Pulmonary artery endothelial cell (primary cell): Measurements from ENCODE around the gene ZNF423. TPM values are rescaled to one million over a fixed set of nuclear protein-coding genes. Genes with fewer than 3 reads are reported as not detected.
"Not testable (repeated sequence)": the region's sequence is repeated elsewhere in the genome, so short reads cannot be mapped to it uniquely, and the experiment has no call there.

ENCODE experiments used
- DNase-seq: peaks from one replicate; pipeline ENCODE4 v3.0.0-alpha.2; 2011; ENCODE audit warnings: low read depth, low spot score
- total RNA-seq: library from RNA; depleted of rRNA; stranded (reverse); fragments of >200 nt; gene quantifications from 2 replicates; pipeline ENCODE4 v1.2.3, GENCODE V29; 2014

The ZNF423 gene
- total RNA-seq, 1 donor from 2014 or later: 0.73 TPM

DNA sequence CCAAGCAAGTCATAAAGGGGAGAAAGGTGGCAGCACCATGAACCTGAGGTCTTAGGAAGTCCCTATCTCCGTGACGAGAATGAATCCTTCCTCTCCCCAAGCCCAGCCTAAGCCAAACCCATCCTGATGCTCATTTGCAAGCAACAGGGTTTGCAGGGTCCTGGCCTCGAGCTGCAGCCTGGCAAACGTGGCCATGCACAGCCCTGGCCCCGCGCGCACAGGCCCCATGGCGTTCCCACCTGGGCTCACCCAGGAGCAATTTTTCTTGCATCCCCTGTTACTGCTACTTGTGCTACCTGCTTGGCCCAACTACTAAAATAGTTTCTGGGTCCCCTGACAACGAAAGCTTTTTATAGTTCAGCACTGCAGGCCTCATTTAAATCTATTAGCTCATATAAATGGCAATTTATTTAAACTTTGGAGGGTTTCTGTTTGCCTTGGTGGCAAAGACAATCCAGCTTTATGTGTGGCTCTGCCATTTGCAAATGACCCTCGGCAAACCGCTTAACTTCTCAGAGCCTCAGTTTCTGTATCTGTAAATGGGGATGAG lies 340.8 kb downstream of the ZNF423 start:
- no peak for DNase-seq

GRCh38 chr16:49514073-49514980 lies 341.6 kb downstream of the ZNF423 start:
- DNase-seq: no peak

GRCh38 chr16:49513040-49513439 lies 342.9 kb downstream of the ZNF423 start:
- no peak for DNase-seq

DNA sequence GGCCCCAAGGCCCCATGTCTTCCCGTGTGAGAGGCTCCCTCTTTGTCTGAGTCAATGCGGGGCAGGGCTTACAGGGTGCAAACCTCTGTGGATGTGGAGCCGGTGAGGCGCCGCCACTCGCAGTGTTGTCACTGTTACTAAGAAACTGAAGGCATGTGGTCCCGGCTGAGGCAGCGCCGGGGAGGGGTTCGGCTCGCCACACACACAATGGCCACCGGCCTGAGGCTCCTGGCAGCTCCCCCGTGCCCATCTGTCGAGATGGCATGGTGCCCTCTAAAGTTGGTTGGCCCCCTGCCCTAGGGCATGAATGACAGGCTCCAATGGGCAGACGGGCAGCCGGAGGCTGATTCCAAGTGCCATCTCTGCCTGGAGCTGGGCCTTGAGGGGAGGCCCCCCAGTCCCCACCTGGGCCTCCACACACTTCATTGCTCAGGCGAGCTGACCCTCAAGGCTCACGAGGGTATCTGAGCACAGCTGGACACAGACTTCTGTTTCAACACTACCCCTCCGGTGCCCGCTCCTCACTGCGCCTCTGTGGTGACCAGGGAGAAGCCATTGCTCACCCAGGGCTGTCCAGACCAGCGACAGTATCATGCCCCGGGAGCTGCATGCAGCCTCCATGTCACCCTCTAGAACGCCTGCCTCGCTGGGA lies 345.1 kb downstream of the ZNF423 start:
- DNase-seq: no peak

GRCh38 chr16:49510141-49510540 lies 345.8 kb downstream of the ZNF423 start:
- DNase-seq: no peak

DNA sequence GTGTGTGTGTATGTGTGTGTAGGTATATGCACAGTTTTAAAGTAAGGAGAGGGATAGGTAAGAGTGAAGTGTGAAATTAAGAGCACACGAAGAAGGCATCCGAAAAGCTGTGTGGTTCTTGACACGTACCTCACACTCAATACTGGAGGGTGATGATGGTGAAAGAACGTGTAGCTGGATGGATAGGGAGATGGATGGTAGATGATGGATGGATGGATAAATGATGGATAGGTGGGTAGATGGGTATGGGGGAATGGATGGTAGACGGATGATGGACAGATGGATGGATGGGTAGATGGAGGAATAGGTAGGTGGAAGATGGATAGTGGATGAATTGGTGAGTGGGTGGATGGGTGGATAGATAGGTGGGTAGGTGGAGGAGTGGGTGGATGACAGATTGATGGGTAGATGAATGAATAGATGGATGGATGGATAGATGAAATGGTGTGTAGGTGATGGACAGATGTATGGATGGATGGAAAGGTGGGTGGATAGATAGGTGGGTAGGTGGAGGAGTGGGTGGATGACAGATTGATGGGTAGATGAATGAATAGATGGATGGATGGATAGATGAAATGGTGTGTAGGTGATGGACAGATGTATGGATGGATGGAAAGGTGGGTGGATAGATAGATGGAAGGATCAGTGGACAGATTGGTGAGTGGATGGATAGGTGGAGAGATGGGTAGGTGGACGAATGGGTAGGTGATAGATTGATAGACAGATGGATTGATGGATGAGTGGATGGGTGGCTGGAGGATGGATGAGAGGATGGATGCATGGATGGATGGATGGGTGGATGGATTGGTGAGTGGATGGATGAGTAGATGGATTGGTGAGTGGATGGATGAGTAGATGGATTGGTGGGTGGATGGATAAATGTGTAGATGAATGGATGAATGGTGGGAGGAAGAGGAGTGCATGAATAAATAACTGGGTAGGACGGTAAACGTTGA lies 349.6 kb downstream of the ZNF423 start:
- not testable (repeated sequence) for DNase-seq

DNA sequence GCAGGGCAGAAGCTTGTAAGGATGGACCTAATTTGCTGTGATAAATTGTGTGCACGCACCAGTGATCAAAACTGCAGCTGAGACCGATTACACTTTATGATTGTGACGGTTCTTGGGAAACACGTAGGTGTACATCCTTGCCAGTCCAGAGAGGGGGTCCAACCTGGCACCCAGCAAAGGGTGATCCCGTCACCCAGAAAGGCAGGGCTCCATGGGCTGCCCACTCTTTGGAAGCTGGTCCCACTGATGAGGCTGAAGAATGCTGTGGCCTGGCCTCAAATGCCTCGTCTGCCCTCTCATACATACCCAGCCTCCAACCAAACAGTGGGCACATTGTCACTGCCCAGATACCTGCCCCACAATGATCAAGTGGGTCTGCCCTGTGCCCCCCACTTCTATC lies 350.4 kb downstream of the ZNF423 start:
- DNase-seq: no peak

GRCh38 chr16:49504626-49505025 lies 351.3 kb downstream of the ZNF423 start:
- DNase-seq: no peak

DNA sequence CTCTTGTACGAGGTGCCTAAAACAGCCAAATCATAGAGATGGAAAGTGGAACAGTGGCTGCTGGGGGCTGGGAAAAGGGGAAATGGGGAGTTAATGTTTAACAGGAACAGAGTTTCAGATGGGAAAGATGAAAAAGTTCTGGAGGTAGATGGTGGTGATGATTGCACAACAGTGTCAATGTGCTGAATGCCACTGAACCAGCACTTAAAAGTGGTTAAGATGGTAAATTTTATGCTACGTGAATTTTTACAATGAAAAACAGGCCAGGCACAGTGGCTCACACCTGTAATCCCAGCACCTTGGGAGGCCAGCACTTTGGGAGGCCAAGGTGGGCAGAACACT lies 351.9 kb downstream of the ZNF423 start:
- DNase-seq: no peak

DNA sequence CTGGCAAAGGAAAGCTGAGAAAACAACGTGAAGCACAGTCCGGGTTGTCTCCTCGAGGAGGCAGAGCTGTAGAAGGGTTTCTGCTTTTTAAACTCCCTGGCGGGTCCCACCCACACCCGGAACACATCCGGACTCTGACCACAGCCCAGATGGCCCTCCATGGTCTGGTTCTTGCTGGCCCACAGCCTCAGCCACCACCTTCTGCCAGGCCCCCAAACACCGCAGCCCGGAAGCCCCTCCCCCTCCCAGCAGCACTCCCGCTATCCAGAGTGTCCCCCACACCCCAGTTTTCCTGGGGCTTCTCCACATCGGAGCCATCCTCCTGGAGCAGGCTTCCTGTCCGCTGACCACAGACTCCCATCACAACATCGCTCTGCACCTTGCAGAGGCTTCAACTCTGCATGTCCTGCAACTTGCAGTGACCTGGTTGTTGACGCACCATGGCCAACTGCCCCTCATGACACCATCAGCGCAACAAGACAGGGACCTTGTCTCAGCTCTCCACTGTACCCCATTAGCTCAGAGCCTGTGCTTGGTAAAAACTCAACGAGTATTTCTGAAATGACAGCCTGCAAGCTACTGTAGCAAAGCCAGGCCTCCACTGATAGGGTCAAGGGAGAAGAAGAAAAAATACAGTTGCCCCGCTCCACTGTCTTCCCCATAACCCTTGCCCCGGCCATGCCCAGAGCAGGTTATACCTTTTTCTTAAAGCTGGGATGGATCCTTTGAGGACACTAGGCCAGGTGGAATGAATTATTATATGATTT lies 352.5 kb downstream of the ZNF423 start:
- DNase-seq: no peak

- DNase-seq: no peak
These were observed 353.6 kb downstream of the ZNF423 start for GRCh38 chr16:49502136-49502881.

- no peak for DNase-seq
These were observed 355.9 kb downstream of the ZNF423 start for GRCh38 chr16:49499869-49500610.

- no peak for DNase-seq
These were observed 356.5 kb downstream of the ZNF423 start for GRCh38 chr16:49499414-49499785.

GRCh38 chr16:49498666-49499413 lies 357.1 kb downstream of the ZNF423 start:
- no peak for DNase-seq

- no peak for DNase-seq
These were observed 357.6 kb downstream of the ZNF423 start for GRCh38 chr16:49498264-49498663.

DNA sequence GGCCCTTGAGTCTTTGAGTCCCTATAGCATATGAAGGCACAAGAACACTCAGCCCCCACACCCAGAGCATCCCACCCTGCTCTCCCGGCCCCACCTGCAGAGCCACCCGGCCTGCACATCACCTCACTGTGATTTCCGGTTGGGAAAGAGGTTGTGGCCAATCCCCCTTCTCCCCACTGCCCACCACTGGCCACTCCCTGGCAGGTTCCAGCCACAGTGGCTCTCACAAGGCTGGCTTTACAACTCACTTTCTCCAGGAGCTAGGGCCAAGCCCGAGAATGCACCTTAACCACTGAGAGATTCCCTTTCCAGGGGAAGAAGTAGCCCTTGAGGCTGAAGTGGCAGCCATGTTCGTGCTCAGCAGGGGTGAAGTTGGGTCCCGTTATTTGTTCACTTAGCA lies 358.4 kb downstream of the ZNF423 start:
- no peak for DNase-seq

- DNase-seq: no peak
These were observed 359.3 kb downstream of the ZNF423 start for GRCh38 chr16:49496656-49497055.

- no peak for DNase-seq
These were observed 360.1 kb downstream of the ZNF423 start for GRCh38 chr16:49495596-49496355.
